Upper lobe of right lung (tissue), 1 donor: Measurements from ENCODE around the gene CTSC. TPM values are rescaled to one million over a fixed set of nuclear protein-coding genes. Genes with fewer than 3 reads are reported as not detected.

Source experiments
- ATAC-seq: fragments of 200-7000 bp; cut with Tn5 transposase; one replicate; pipeline ENCODE4 v1.9.1; 2020; ENCODE audit warnings: mild to moderate bottlenecking, moderate library complexity
- DNase-seq: peaks from one replicate; pipeline ENCODE4 v3.0.0-alpha.2; 2020
- H3K27ac ChIP-seq: fragments of 200-600 bp; one replicate; pipeline ENCODE4 v1.8.0; 2022
- H3K27me3 ChIP-seq: fragments of 200-600 bp; one replicate; pipeline ENCODE4 v1.8.0; 2022; ENCODE audit warnings: mild to moderate bottlenecking
- H3K36me3 ChIP-seq: fragments of 200-600 bp; one replicate; pipeline ENCODE4 v1.8.0; 2022
- H3K4me1 ChIP-seq: fragments of 200-600 bp; one replicate; pipeline ENCODE4 v1.8.0; 2022
- H3K4me3 ChIP-seq: fragments of 200-600 bp; one replicate; pipeline ENCODE4 v1.8.0; 2022; ENCODE audit warnings: mild to moderate bottlenecking
- H3K9me3 ChIP-seq: fragments of 200-600 bp; one replicate; pipeline ENCODE4 v1.8.0; 2022
- intact Hi-C: fragments of 100-400 bp; cut with DNase I; formaldehyde crosslinking; loops from one replicate; pipeline ENCODE4 v1.11.0; 2022
- total RNA-seq: library from RNA; stranded (reverse); fragmentation: NEBNext Ultra II Directional; extraction: Animal tissue kit (Norgen Biotek cat#: 25700); gene quantifications from one replicate; pipeline ENCODE4 v1.2.1, GENCODE V29; 2021
- TF ChIP-seq, protein P1 (sequence below): fragments of 200-600 bp; IDR thresholded peaks from one replicate; pipeline ENCODE4 v1.8.0; 2022; ENCODE audit warnings: antibody characterized with exemption
- donor health status: DM: no; HTN: yes; CAD: no; lungs with severe emphysema.

Gene CTSC
- total RNA-seq, 1 donor from 2014 or later, result 278 TPM

DNA sequence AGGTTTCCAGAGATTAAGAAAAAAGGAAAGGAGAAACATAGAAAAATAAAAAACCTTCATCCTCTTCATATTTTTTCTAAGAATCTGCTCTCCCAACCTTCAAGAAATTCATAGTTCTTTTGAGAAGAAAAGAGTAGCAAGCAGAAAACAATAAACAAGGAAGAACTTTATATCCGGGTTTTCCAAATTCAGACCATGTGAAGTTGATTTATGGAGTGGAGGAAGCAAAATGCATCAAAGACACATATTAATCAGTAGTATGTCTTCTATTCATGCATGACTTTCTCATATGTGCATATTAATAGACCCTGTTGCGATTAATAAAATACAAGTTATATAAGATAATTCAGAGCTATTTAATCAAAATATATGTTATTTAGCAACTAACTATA, 20.5 kb upstream of the CTSC start:
- Histone ChIP-seq H3K27ac (no peak overlapping the region), H3K36me3 (no peaks in the 10 kb centered on the region), H3K4me3 (no peak overlapping the region), H3K27me3 (no peaks in the 10 kb centered on the region), H3K9me3 (no peaks in the 10 kb centered on the region), H3K4me1 (peaks cover 16% of the 10 kb centered on the region)
- ATAC-seq, result no peak
- TF ChIP-seq, protein P1, sequence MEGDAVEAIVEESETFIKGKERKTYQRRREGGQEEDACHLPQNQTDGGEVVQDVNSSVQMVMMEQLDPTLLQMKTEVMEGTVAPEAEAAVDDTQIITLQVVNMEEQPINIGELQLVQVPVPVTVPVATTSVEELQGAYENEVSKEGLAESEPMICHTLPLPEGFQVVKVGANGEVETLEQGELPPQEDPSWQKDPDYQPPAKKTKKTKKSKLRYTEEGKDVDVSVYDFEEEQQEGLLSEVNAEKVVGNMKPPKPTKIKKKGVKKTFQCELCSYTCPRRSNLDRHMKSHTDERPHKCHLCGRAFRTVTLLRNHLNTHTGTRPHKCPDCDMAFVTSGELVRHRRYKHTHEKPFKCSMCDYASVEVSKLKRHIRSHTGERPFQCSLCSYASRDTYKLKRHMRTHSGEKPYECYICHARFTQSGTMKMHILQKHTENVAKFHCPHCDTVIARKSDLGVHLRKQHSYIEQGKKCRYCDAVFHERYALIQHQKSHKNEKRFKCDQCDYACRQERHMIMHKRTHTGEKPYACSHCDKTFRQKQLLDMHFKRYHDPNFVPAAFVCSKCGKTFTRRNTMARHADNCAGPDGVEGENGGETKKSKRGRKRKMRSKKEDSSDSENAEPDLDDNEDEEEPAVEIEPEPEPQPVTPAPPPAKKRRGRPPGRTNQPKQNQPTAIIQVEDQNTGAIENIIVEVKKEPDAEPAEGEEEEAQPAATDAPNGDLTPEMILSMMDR, result no peak
- intact Hi-C loops, result no loop called here
- DNase-seq, result no peak

DNA sequence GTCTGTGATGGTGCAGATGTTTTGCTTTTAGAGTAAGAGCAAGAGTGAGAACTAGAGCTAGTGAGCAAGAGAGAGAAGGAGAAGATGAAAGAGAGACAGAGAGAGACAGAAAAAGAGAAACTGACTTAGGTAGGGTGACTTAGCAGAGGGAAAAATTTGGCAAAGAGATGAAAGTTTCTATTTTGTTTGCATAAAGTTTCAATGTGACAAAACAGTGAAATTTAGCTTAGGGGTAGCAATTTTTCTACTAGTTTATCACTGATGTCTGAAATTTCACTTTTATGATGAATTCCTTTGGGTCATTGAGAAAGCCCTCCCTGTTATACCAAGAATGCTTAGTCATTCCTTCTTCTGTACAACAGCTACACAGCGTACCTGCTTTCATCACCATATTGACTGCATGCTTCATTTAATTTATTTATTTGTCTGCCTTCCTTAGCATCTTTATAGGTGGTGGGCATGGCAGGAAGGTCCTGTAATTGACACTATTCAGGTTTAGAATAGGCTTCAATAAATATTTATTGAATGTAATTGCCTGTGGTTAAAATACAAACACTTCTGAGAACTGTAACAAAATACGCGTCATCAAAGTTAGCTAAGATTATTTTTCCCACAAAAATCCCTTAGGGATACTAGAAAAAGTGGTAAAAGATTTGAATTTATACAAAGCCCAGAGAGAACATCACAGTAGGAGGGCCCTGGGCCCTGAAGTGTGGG, 19.9 kb upstream of the CTSC start:
- DNase-seq (no peak), ATAC-seq (peak; percentile 52)
- Histone ChIP-seq H3K4me3 (no peak overlapping the region), H3K27me3 (no peaks in the 10 kb centered on the region), H3K27ac (peak overlapping the region; percentile 34), H3K4me1 (peaks cover 16% of the 10 kb centered on the region), H3K9me3 (no peaks in the 10 kb centered on the region), H3K36me3 (no peaks in the 10 kb centered on the region)
- intact Hi-C loops, result no loop called here
- TF ChIP-seq, protein P1, result no peak

DNA sequence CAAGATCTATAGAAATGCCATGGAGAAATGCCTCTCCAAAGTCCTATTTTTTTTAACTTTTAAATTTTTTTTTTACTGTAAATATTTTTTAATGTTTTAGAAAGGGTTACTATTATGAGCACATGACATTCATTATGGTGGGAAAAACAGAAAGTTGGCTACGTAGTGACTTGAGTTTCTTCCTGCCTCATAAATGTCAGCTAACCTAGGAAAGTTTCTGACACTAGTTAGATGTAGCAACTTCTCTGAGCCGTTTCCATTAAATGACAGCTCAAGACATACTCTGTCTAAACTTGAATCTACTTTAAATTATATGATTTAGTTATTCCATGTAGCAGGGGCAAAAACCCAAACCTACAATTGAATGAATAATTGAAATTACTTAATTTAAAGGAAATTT, 18.4 kb upstream of the CTSC start:
- H3K36me3 ChIP-seq, result no peaks in the 10 kb centered on the region
- no peaks in the 10 kb centered on the region for H3K27me3 ChIP-seq
- no peak for ATAC-seq
- intact Hi-C loops, result no loop called here
- no peaks in the 10 kb centered on the region for H3K9me3 ChIP-seq
- H3K4me3 ChIP-seq, result no peak overlapping the region
- no peak overlapping the region for H3K27ac ChIP-seq
- H3K4me1 ChIP-seq, result peaks cover 16% of the 10 kb centered on the region
- TF ChIP-seq, protein P1, result no peak
- DNase-seq, result no peak

DNA sequence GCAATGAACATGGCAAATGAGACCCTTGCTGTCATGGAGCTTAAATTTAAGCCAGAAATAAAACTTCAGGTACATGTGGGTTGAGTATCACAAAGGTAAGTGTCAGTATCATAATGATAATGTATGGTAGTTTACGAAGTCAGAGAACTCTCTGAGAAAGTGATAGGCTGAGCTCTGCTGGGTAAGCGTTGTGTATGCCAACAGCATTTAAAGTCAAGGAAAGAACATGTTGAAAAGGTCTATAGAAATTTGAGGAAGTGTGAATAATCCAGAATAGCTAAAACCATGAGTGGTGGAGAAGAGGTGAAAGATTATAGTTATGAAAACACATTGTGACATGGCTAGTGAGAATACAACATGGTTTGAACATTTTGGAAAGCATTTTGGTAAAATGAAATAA, 17.4 kb upstream of the CTSC start:
- TF ChIP-seq, protein P1, result no peak
- Histone ChIP-seq H3K27me3 (no peaks in the 10 kb centered on the region), H3K36me3 (no peaks in the 10 kb centered on the region), H3K4me3 (no peak overlapping the region), H3K4me1 (peaks cover 16% of the 10 kb centered on the region), H3K27ac (peak overlapping the region; percentile 20), H3K9me3 (no peaks in the 10 kb centered on the region)
- intact Hi-C loops, result no loop called here
- no peak for DNase-seq
- ATAC-seq, result peak; percentile 60

DNA sequence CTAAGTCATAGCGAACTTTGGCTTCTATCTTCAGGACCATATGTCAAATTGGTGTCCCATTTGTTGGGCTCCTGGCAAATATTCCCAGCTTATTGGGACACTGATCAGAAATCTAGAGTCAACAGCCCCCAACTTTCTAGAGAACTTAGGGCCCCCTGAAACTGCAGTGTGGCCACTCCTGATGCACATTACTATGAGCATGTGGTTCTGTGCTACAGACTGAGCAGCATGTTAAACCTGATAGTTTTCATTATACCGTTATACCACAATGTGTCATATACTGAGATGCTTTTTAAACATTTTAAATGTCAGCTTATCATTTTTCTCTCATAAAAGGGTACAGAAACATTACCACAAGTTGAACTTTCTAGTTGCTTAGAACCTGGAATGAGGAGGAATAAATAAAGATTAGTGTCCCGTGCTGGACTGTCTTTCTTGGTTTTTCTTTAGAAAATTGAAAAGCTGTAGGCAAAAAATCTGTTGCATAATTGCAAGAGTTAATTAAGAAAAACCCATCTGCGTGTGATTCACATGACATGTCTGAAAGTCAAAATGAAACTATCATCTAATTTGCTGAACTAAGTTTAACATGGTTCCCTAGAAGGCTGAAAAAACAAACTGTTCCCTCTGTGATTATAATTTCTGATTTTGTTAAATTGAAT, 16.4 kb upstream of the CTSC start:
- Histone ChIP-seq H3K27me3 (no peaks in the 10 kb centered on the region), H3K9me3 (no peaks in the 10 kb centered on the region), H3K4me1 (peaks cover 16% of the 10 kb centered on the region), H3K27ac (peak overlapping the region; percentile 20), H3K36me3 (no peaks in the 10 kb centered on the region), H3K4me3 (no peak overlapping the region)
- intact Hi-C loops, result no loop called here
- ATAC-seq, result no peak
- no peak for DNase-seq
- TF ChIP-seq, protein P1, result no peak
